ENCODE measurements around the gene SNX33. TPM values are rescaled to one million over a fixed set of nuclear protein-coding genes. Genes with fewer than 3 reads are reported as not detected.

The SNX33 gene
- total RNA-seq, 1 donor from 2014 or later, result 11.4 TPM

- H3K36me3 ChIP-seq, result peaks cover 5% of the 10 kb centered on the region
- peak overlapping the region; percentile 81 for H3K27ac ChIP-seq (replicated peaks)
- DNase-seq, result peak; percentile 87
- intact Hi-C loops (cut with micrococcal nuclease), result no loop called here
- no peaks in the 10 kb centered on the region for H3K9me3 ChIP-seq (replicated peaks)
- H3K4me3 ChIP-seq, result peak overlapping the region; percentile 35
- H3K27me3 ChIP-seq (ENCODE audit: low read depth), result no peaks in the 10 kb centered on the region
- TF ChIP-seq CTCF (IDR thresholded peaks at IDR 0.05; ENCODE audit: borderline replicate concordance), result no peak
- peaks cover 75% of the 10 kb centered on the region for H3K4me1 ChIP-seq
These were observed 25.9 kb downstream of the SNX33 start for GRCh38 chr15:75673426-75674235.

GRCh38 chr15:75674366-75674765 is 26.7 kb downstream of the SNX33 start:
- H3K27ac ChIP-seq (replicated peaks), result peak overlapping the region; percentile 81
- peaks cover 5% of the 10 kb centered on the region for H3K36me3 ChIP-seq
- H3K4me3 ChIP-seq, result no peak overlapping the region
- intact Hi-C loops (cut with micrococcal nuclease), result no loop called here
- H3K9me3 ChIP-seq (replicated peaks), result no peaks in the 10 kb centered on the region
- DNase-seq, result no peak
- peaks cover 75% of the 10 kb centered on the region for H3K4me1 ChIP-seq
- H3K27me3 ChIP-seq (ENCODE audit: low read depth), result no peaks in the 10 kb centered on the region
- no peak for TF ChIP-seq CTCF (IDR thresholded peaks at IDR 0.05; ENCODE audit: borderline replicate concordance)

GRCh38 chr15:75675579-75676404 is 28.1 kb downstream of the SNX33 start:
- TF ChIP-seq CTCF (IDR thresholded peaks at IDR 0.05; ENCODE audit: borderline replicate concordance), result no peak
- H3K36me3 ChIP-seq, result peaks cover 5% of the 10 kb centered on the region
- peak overlapping the region; percentile 81 for H3K27ac ChIP-seq (replicated peaks)
- no peaks in the 10 kb centered on the region for H3K27me3 ChIP-seq (ENCODE audit: low read depth)
- no peaks in the 10 kb centered on the region for H3K9me3 ChIP-seq (replicated peaks)
- no peak for DNase-seq
- intact Hi-C loops (cut with micrococcal nuclease), result no loop called here
- H3K4me3 ChIP-seq, result no peak overlapping the region
- peaks cover 66% of the 10 kb centered on the region for H3K4me1 ChIP-seq

GRCh38 chr15:75676688-75677464 is 29.2 kb downstream of the SNX33 start:
- no peak overlapping the region for H3K4me3 ChIP-seq
- no peak for TF ChIP-seq CTCF (IDR thresholded peaks at IDR 0.05; ENCODE audit: borderline replicate concordance)
- H3K27me3 ChIP-seq (ENCODE audit: low read depth), result no peaks in the 10 kb centered on the region
- H3K27ac ChIP-seq (replicated peaks), result peak overlapping the region; percentile 23
- no peaks in the 10 kb centered on the region for H3K9me3 ChIP-seq (replicated peaks)
- intact Hi-C loops (cut with micrococcal nuclease), result no loop called here
- DNase-seq, result no peak
- peaks cover 5% of the 10 kb centered on the region for H3K36me3 ChIP-seq
- H3K4me1 ChIP-seq, result peaks cover 56% of the 10 kb centered on the region

All from left ventricle myocardium inferior (tissue), 1 donor.